HG03135 (cell line): ENCODE data around the gene ADAMTS18.

ENCODE experiments used
- ATAC-seq: cut with Tn5 transposase; IDR thresholded peaks from one replicate; pipeline ENCODE4 v1.9.1; 2021; ENCODE audit warnings: mild to moderate bottlenecking, moderate library complexity; ENCODE audit not compliant: unreplicated experiment

The ADAMTS18 gene

GRCh38 chr16:77330332-77331042 is 104.3 kb downstream of the ADAMTS18 start:
- no peak for ATAC-seq

GRCh38 chr16:77328768-77329167 is 106.1 kb downstream of the ADAMTS18 start:
- ATAC-seq = no peak

GRCh38 chr16:77328274-77328673 is 106.6 kb downstream of the ADAMTS18 start:
- no peak for ATAC-seq

- no peak for ATAC-seq
Observed at GRCh38 chr16:77327717-77328116, 107.1 kb downstream of the ADAMTS18 start.

GRCh38 chr16:77324729-77325128 is 110.1 kb downstream of the ADAMTS18 start:
- no peak for ATAC-seq

DNA sequence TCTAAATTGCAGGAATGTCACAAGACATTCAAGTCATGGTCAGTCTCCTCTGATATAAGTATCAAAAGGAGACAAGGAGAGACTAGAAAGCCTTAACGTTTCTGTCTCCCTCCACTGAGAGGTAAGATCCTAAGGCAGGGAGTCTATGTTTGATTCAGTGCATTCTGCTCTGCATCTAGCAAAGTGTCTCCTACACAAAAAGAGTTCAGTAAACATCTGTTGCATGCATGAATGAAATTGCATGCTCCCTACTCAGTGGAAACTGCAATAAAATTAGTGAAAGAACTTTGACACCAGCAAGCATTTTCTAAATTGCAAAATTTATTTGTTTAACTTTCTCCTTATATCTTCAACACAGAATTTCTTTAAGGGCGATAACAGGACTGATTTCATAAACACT is 111.1 kb downstream of the ADAMTS18 start:
- ATAC-seq = no peak

DNA sequence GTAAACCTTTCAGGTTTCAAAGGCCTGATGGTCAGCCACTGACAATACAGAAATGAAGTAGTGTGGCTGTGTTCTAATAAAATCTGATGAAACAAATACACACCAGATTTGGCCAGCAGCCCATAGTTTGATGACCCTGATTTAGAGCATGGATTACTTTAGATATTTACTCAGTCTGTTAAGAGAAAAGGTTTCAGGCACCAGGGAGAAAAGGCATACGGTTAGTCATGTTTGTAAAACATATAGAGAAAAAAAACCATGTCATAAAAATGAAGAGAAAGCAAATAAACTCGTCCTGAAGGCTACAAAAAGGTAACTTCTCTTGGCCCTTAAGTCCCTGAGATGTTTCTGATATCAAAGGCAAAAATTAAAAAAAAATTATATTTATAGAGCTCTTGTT is 112.1 kb downstream of the ADAMTS18 start:
- no peak for ATAC-seq

DNA sequence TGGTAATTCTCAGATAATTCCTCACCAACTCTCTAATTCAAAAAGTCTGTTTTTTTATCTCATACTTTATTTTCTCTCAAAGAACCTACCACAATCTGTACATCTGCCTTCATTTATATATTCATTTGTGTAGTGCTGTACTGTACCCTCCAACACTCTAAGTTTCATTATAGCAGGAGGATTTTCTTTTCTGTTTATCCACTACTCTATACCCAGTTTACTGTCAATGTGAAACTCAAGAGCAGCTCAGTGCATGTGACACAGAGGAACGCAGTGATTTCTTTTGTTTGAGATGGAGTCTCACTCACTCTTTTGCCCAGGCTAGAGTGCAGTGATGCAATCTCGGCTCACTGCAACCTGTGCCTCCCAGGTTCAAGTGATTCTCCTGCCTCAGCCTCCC is 117.8 kb downstream of the ADAMTS18 start:
- ATAC-seq = no peak

DNA sequence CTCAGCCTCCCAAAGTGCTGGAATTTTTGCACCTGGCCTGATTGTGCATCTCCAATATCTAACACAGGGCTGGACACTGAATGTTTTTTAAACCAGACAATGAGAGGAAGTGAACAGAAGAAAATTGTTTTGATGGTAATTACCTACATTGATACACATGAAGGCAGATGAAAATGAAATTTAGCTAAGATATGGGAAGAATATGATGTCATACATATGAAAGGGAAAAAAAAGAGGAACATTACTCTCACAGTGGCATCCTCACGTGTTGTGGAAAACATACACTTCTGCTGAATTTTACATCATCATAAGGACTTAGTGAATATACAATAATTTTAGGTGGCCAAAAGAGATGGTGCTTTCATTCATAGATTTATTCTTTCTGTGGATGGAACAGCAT is 124.0 kb downstream of the ADAMTS18 start:
- ATAC-seq = no peak

- ATAC-seq = no peak
Observed at GRCh38 chr16:77308163-77308561, 126.7 kb downstream of the ADAMTS18 start.

DNA sequence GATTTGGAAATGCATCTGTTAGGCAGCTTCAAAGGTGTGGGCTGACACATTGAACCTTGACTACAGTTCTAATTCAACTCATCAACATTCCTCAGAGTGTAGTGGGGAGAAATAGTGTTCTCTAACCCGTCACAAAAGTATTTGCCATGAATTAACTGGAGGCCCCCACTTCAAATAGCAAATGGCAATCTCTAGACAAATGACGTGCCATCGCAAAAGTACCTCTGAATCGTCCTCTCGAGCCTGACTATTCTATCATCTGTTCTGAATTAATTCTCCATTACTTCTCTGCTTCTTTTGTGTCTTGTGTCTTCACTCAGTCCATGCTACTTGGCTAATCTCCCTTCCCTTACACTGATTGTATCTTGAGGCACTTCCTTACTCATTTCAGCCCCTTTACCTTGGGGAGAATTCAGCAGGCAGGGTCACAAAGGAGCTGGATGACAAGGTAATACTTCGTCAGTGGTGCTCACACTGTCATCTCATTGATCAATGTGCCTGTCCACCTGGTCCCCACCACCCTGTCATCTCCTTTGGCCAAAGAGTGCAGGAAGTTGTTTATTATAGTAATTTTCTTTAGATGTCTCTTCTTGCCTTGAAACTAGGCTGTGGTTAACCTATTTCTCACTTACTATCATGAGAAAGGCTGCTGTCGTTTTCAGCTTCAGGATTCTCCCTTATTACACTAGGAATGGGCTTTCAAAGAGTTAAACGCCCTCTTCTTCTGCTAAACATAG is 127.2 kb downstream of the ADAMTS18 start:
- no peak for ATAC-seq

- ATAC-seq = no peak
Observed at GRCh38 chr16:77306075-77306474, 128.8 kb downstream of the ADAMTS18 start.

DNA sequence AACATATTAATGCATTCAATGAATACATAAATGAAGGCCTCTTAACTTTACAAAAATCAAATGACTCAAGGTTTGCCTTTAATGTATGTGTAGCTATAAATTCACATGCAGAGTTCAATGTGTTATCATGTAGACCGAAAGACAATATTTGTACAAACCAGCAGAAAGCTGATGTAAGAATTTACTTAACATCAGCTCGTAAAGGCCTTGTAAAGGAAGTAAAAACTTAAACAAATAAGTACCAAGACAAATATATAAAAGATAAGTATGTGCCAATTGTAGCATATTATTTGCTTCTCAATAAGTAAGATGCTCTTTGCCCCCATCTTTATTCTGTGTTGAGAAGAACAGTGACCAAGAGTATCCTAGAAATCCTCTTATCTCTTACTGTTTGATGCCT is 130.0 kb downstream of the ADAMTS18 start:
- ATAC-seq = no peak

- ATAC-seq = no peak
Observed at GRCh38 chr16:77304134-77304533, 130.7 kb downstream of the ADAMTS18 start.

DNA sequence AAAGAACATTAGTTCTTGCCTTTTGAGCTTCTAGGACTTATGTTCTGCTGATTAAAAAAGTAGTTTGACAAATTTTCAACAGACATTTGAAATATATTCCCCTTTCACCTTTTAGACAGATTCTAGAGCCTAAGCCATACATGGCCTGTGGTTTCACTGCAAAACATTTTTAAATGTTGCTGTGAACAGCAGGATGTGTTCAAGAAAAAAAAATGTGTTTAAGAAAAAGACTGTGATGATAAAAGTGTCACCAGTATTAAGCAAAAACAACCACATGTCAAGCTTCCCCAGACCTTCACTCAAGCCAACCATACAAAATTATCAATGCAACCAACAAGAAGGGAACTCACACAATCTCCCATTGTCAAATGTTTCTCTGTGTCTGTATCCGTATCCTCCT is 132.2 kb downstream of the ADAMTS18 start:
- no peak for ATAC-seq

GRCh38 chr16:77302249-77302648 is 132.6 kb downstream of the ADAMTS18 start:
- no peak for ATAC-seq

DNA sequence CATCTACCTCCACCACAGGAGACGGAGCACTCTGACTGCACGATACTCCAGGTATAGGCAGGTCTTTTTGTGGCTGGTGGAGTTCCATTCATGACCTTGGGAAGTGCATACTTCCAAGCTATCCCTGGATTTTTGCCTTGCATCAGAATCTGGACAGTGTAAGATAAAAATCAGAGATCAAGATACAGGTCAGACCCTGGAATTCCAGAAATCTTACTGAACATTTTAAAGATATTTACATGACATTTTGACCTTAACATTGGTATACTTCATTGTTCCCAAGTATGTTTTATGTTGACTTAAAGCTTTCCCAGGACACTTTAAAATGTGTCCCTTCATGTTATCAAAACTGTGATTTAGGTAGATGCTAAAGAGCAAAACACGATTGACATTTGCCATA is 134.6 kb downstream of the ADAMTS18 start:
- ATAC-seq = no peak

- no peak for ATAC-seq
Observed at GRCh38 chr16:77299395-77299794, 135.4 kb downstream of the ADAMTS18 start.

GRCh38 chr16:77298418-77299360 is 136.1 kb downstream of the ADAMTS18 start:
- ATAC-seq = no peak

DNA sequence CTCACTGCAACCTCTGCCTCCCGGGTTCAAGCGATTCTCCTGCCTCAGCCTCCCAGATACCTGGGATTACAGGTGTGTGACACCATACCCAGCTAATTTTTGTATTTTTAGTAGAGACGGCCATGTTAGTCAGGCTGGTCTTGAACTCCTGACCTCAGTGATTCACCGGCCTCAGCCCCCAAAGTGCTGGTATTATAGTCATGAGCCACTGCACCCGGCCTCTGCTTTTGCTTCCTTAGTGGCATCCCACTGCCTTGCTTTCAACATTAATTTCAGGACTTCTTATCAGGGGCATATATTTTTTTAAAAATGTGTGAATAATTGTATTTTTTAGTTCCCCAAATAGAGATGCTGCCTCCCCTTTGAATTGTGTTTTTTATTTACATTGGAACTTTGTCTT is 136.8 kb downstream of the ADAMTS18 start:
- no peak for ATAC-seq

DNA sequence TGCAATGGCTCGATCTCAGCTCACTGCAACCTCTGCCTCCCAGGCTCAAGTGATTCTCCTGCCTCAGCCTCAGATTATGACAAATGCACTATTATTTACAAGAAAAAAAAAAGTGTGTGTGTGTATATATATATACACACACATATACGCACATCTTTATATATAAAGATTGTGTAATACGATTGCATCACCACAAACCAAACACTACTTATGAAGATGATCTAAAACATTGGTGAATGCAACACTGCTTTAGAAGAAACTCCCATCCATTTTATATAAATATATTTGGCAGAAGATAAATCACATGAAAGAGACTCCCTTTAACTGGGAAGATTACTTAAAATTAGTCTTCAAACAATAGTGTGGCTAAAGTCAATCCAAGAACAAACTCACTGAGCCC is 138.9 kb downstream of the ADAMTS18 start:
- ATAC-seq = no peak
